Panc1 (cell line): ENCODE measurements around the gene TTF2. TPM values are rescaled to one million over a fixed set of nuclear protein-coding genes. Genes with fewer than 3 reads are reported as not detected.
"Not testable (repeated sequence)": the region's sequence is repeated elsewhere in the genome, so short reads cannot be mapped to it uniquely, and the experiment has no call there.

Experiments used
- ATAC-seq: fragments of 200-7000 bp; cut with Tn5 transposase; 2 replicates; pipeline ENCODE4 v1.9.1; 2020; ENCODE audit warnings: mild to moderate bottlenecking, moderate library complexity
- BruUV-seq: library from RNA; stranded (reverse); fragments of 400-500 nt; replicated peaks from 2 replicates; lab custom pipeline; 2021; lab: Mats Ljungman, UMichigan
- CTCF ChIA-PET: fragments of 300-600 bp; sonication (Branson Sonifier 250); formaldehyde crosslinking; loops from one replicate; lab custom pipeline; 2022; ENCODE audit warnings: antibody characterized with exemption; lab: Charles Lee
- POLR2A ChIA-PET: fragments of 300-600 bp; sonication (Branson Sonifier 250); formaldehyde crosslinking; loops from one replicate; lab custom pipeline; 2022; ENCODE audit warnings: antibody characterized with exemption; lab: Charles Lee
- DNase-seq: peaks from one replicate; pipeline ENCODE4 v3.0.0-alpha.2; 2010; ENCODE audit warnings: low read depth, low spot score
- H3K27ac ChIP-seq: 2 replicates; pipeline ENCODE4 v1.5.1; 2011; ENCODE audit warnings: mild to moderate bottlenecking, low read length, inconsistent platforms
- H3K27me3 ChIP-seq: fragments of 200-500 bp; sonication (Bioruptor generic); 2 replicates; pipeline ENCODE4 v1.6.0; 2014; ENCODE audit warnings: low read length, inconsistent platforms; ENCODE audit not compliant: control insufficient read depth, insufficient read depth
- H3K36me3 ChIP-seq: fragments of 200-500 bp; sonication (Bioruptor generic); 2 replicates; pipeline ENCODE4 v1.5.1; 2014; ENCODE audit warnings: inconsistent platforms, mild to moderate bottlenecking, low read length, moderate library complexity; ENCODE audit not compliant: control insufficient read depth, insufficient read depth
- H3K4me1 ChIP-seq: 2 replicates; pipeline ENCODE4 v1.5.1; 2011; ENCODE audit warnings: inconsistent platforms, mild to moderate bottlenecking, low read length, moderate library complexity; ENCODE audit not compliant: control insufficient read depth, insufficient read depth
- H3K4me3 ChIP-seq, 2 experiments: 2 replicates each; pipeline ENCODE4 v1.5.1; 2011 to 2012; ENCODE audit warnings: low read depth in 2 of 2, low read length in 2 of 2, mild to moderate bottlenecking in 2 of 2, inconsistent platforms in 1 of 2, moderate library complexity in 1 of 2
- H3K9me3 ChIP-seq: fragments of 200-500 bp; sonication (Bioruptor generic); 2 replicates; pipeline ENCODE4 v1.5.1; 2014; ENCODE audit warnings: low read depth, mild to moderate bottlenecking, inconsistent platforms, low read length, moderate library complexity; ENCODE audit not compliant: control insufficient read depth, insufficient read depth
- POLR2AphosphoS5 ChIP-seq: IDR thresholded peaks from 2 replicates; pipeline ENCODE4 v1.6.1; 2012; ENCODE audit warnings: mild to moderate bottlenecking, low read depth, low read length, moderate library complexity
- SIN3A ChIP-seq: IDR thresholded peaks from 2 replicates; pipeline ENCODE4 v1.6.1; 2012; ENCODE audit warnings: low read depth, mild to moderate bottlenecking, low read length, moderate library complexity, borderline replicate concordance; ENCODE audit not compliant: insufficient read depth
- TCF7L2 ChIP-seq: IDR thresholded peaks from 2 replicates; pipeline ENCODE4 v1.6.1; 2011; ENCODE audit warnings: mild to moderate bottlenecking, low read depth, low read length, inconsistent platforms
- in situ Hi-C: cut with HindIII; loops from 2 replicates; pipeline ENCODE4 v1.10.0; 2016; ENCODE audit warnings: low sequenced_read_pairs, low pct_unique_long_range_greater_than_20kb
- intact Hi-C: fragments of 100-400 bp; cut with micrococcal nuclease; formaldehyde crosslinking; loops from one replicate; pipeline ENCODE4 v1.10.0; 2022; ENCODE audit not compliant: unreplicated experiment
- total RNA-seq: library from RNA; stranded (reverse); gene quantifications from one replicate; pipeline ENCODE4 v1.2.1, GENCODE V29; 2021; ENCODE audit not compliant: unreplicated experiment
- TF ChIP-seq, protein P1 (sequence below), 2 experiments: IDR thresholded peaks; 2 replicates each; pipeline ENCODE4 v1.6.1; 2011 to 2012; ENCODE audit warnings: low read depth in 2 of 2, control low read depth in 1 of 2, low read length in 1 of 2, mild to moderate bottlenecking in 1 of 2, moderate library complexity in 1 of 2; ENCODE audit not compliant: insufficient read depth in 1 of 2
- TF ChIP-seq, protein P2 (sequence below): fragments of 450-650 bp; IDR thresholded peaks from 2 replicates; pipeline ENCODE4 v1.5.1; 2017; ENCODE audit warnings: mild to moderate bottlenecking

TTF2 gene
- total RNA-seq, 1 experiment from 2014 or later, result 32.7 TPM

DNA sequence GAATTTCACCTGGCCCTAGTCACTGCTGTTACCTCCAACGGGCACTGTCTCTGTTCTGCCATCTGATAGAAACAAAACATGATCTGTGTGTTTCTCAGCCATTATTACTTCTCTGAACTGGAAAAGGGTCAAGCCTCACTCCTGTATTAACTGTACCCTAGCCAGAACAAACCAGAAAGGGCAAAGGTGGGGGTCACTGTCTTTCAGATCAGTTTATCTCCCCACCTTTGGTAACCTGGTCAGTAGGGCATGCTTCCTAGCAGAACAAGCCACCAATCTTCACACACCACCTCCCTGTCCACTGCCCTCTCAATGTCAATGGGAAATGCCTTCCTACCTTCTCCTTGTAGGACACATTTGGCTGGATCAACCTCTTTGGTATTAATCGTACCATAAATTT, 57.6 kb downstream of the TTF2 start:
- ATAC-seq, result no peak
- TF ChIP-seq TCF7L2 (no peak), POLR2AphosphoS5 (no peak), SIN3A (no peak)
- TF ChIP-seq, protein P1, sequence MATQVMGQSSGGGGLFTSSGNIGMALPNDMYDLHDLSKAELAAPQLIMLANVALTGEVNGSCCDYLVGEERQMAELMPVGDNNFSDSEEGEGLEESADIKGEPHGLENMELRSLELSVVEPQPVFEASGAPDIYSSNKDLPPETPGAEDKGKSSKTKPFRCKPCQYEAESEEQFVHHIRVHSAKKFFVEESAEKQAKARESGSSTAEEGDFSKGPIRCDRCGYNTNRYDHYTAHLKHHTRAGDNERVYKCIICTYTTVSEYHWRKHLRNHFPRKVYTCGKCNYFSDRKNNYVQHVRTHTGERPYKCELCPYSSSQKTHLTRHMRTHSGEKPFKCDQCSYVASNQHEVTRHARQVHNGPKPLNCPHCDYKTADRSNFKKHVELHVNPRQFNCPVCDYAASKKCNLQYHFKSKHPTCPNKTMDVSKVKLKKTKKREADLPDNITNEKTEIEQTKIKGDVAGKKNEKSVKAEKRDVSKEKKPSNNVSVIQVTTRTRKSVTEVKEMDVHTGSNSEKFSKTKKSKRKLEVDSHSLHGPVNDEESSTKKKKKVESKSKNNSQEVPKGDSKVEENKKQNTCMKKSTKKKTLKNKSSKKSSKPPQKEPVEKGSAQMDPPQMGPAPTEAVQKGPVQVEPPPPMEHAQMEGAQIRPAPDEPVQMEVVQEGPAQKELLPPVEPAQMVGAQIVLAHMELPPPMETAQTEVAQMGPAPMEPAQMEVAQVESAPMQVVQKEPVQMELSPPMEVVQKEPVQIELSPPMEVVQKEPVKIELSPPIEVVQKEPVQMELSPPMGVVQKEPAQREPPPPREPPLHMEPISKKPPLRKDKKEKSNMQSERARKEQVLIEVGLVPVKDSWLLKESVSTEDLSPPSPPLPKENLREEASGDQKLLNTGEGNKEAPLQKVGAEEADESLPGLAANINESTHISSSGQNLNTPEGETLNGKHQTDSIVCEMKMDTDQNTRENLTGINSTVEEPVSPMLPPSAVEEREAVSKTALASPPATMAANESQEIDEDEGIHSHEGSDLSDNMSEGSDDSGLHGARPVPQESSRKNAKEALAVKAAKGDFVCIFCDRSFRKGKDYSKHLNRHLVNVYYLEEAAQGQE (IDR thresholded peaks at IDR 0.05; ENCODE audit: insufficient read depth in 1 of 2, low read depth in 2 of 2, low read length in 1 of 2), result no peak
- TF ChIP-seq, protein P2, sequence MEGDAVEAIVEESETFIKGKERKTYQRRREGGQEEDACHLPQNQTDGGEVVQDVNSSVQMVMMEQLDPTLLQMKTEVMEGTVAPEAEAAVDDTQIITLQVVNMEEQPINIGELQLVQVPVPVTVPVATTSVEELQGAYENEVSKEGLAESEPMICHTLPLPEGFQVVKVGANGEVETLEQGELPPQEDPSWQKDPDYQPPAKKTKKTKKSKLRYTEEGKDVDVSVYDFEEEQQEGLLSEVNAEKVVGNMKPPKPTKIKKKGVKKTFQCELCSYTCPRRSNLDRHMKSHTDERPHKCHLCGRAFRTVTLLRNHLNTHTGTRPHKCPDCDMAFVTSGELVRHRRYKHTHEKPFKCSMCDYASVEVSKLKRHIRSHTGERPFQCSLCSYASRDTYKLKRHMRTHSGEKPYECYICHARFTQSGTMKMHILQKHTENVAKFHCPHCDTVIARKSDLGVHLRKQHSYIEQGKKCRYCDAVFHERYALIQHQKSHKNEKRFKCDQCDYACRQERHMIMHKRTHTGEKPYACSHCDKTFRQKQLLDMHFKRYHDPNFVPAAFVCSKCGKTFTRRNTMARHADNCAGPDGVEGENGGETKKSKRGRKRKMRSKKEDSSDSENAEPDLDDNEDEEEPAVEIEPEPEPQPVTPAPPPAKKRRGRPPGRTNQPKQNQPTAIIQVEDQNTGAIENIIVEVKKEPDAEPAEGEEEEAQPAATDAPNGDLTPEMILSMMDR, result no peak
- CTCF ChIA-PET, result no interaction called here

DNA sequence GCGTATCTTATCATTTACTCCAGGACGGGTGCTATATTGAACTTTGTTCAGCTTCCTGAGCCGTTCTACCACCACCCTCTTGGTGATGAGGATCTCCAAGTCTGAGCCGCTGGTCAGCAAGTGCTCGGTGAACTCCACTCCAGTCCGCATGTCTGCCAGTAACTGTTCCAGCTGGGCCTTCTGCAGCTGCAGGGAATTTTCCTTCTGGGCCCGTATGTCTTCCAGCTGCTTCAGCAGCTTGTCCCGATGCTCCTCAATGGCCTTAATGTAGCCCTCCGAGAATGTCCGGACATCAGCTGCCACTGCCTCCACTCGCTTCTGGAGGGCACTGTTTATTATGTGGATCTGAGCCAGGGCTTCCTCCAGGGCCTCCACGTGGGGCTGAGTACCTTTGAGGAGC, 58.0 kb downstream of the TTF2 start:
- H3K4me1 ChIP-seq, result no peaks in the 10 kb centered on the region
- no peaks in the 10 kb centered on the region for H3K36me3 ChIP-seq
- POLR2A ChIA-PET, result no interaction called here
- no TSS peak for BruUV-seq
- H3K27ac ChIP-seq, result no peak overlapping the region
- H3K9me3 ChIP-seq, result no peaks in the 10 kb centered on the region
- ATAC-seq, result no peak
- H3K4me3 ChIP-seq, result no peak overlapping the region
- intact Hi-C loops (no loop called here), in situ Hi-C loops (no loop called here)
- DNase-seq, result no peak
- no peaks in the 10 kb centered on the region for H3K27me3 ChIP-seq
- CTCF ChIA-PET, result no interaction called here
- TF ChIP-seq, protein P1 (IDR thresholded peaks at IDR 0.05; ENCODE audit: insufficient read depth in 1 of 2, low read depth in 2 of 2, low read length in 1 of 2), result no peak
- TF ChIP-seq POLR2AphosphoS5 (no peak), TCF7L2 (no peak), SIN3A (no peak)
- TF ChIP-seq, protein P2, result no peak

More for the DNA sequence above, 57.6 kb downstream of the TTF2 start:
- no peaks in the 10 kb centered on the region for H3K9me3 ChIP-seq
- no peaks in the 10 kb centered on the region for H3K4me1 ChIP-seq
- BruUV-seq, result no TSS peak
- DNase-seq, result no peak
- H3K27ac ChIP-seq, result no peak overlapping the region
- in situ Hi-C loops, result no loop called here
- no peaks in the 10 kb centered on the region for H3K36me3 ChIP-seq
- no peak overlapping the region for H3K4me3 ChIP-seq
- POLR2A ChIA-PET, result no interaction called here
- intact Hi-C loops, result no loop called here
- H3K27me3 ChIP-seq, result no peaks in the 10 kb centered on the region

DNA sequence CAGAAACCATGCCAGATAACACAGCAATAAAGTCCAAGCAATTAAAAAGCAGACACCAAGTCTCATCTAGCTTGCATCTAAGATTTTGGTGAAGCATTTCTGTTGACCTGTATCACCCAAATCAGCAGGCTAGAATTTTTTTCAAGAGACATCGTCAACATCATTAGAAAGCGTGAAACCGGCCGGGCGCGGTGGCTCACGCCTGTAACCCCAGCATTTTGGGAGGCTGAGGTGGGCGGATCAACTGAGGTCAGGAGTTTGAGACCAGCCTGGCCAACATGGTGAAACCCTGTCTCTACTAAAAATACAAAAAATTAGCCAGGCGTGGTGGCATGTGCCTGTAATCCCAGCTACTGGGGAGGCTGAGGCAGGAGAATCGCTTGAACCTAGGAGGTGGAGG, 59.0 kb downstream of the TTF2 start:
- BruUV-seq, H3K27ac ChIP-seq, DNase-seq, ATAC-seq, H3K27me3 ChIP-seq, H3K4me3 ChIP-seq, H3K4me1 ChIP-seq, in situ Hi-C loops, intact Hi-C loops, H3K9me3 ChIP-seq, CTCF ChIA-PET, H3K36me3 ChIP-seq: not testable (repeated sequence)
- POLR2A ChIA-PET, result interaction anchor here (0.7 kb wide), 1 partner anchor 143 kb away, joined by 5 read pairs; no protein-coding TSS in a partner anchor
